Activated T-helper 17 cell treated with anti-CD3 and anti-CD28 coated beads, Interleukin-2, amount 50 U/mL, for 72 hours (primary cell): ENCODE results near the gene SLC16A7. TPM values are rescaled to one million over a fixed set of nuclear protein-coding genes. Genes with fewer than 3 reads are reported as not detected.

Source experiments
- ATAC-seq: fragments of 150-1000 bp; cut with Tn5 transposase; replicated peaks from 2 replicates; pipeline ENCODE4 v1.10.0; 2021; ENCODE audit warnings: mild to moderate bottlenecking, moderate library complexity
- H3K27ac Mint-ChIP-seq: one replicate; pipeline ENCODE4 v1.8.0; 2022; ENCODE audit warnings: mixed read lengths
- H3K27me3 Mint-ChIP-seq: one replicate; pipeline ENCODE4 v1.8.0; 2022; ENCODE audit warnings: mixed read lengths
- H3K36me3 Mint-ChIP-seq: one replicate; pipeline ENCODE4 v1.8.0; 2022; ENCODE audit warnings: low read depth, mild to moderate bottlenecking, mixed read lengths
- H3K4me1 Mint-ChIP-seq: one replicate; pipeline ENCODE4 v1.8.0; 2022; ENCODE audit warnings: mixed read lengths
- H3K4me3 Mint-ChIP-seq: one replicate; pipeline ENCODE4 v1.8.0; 2022; ENCODE audit warnings: mild to moderate bottlenecking, mixed read lengths
- H3K9me3 Mint-ChIP-seq: one replicate; pipeline ENCODE4 v1.8.0; 2022; ENCODE audit warnings: mixed read lengths
- total RNA-seq, 2 donors: library from RNA; stranded (reverse); gene quantifications; one replicate each; pipeline ENCODE4 v1.2.3, GENCODE V29; 2022

SLC16A7 gene
- total RNA-seq, 2 donors from 2014 or later: 21.4 to 29.9 TPM

DNA sequence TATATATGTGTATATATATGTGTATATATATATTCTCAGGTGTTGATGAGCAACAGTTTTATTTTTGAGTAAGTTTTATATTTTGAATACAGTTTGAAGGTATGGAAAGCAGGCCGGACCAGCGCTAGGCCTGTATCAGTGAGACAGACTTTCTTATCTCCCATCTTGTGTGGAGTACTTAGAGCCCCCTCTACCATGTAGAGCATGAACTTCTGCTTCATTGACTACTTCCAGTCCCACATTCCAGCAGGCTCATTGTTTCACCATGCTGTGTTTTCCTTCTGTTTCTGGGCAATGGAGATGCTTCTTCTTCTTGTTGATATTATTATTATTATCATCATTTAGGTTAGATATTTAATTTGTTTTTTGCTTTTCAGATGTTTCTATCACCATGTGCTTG lies 76.4 kb downstream of the SLC16A7 start:
- Mint-ChIP-seq H3K4me3 (no peak overlapping the region), H3K27ac (no peak overlapping the region), H3K9me3 (peaks cover 3% of the 10 kb centered on the region), H3K4me1 (peaks cover 19% of the 10 kb centered on the region), H3K27me3 (no peaks in the 10 kb centered on the region), H3K36me3 (peaks cover 35% of the 10 kb centered on the region)
- no peak for ATAC-seq

DNA sequence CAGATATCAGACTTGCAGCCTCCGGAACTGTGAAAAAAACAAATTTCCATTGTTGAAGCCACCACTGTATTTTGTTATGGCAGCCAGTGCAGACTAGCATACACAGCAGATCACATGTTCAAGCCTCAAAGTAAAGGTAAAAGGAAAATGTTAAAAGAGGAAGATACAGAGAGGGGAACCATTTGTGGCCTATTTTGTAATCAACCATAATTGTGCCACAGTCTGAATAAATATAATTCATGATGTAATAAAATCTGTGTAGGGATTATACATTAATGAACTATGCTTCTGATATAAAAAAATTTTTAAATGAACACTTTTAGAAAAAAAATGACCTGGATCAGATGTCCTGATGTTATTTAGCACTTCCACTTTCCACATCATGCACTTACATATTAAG lies 79.6 kb downstream of the SLC16A7 start:
- H3K36me3 Mint-ChIP-seq: peaks cover 28% of the 10 kb centered on the region
- H3K4me1 Mint-ChIP-seq: peaks cover 12% of the 10 kb centered on the region
- H3K4me3 Mint-ChIP-seq: no peak overlapping the region
- ATAC-seq: no peak
- peaks cover 3% of the 10 kb centered on the region for H3K9me3 Mint-ChIP-seq
- H3K27me3 Mint-ChIP-seq: no peaks in the 10 kb centered on the region
- H3K27ac Mint-ChIP-seq: no peak overlapping the region

DNA sequence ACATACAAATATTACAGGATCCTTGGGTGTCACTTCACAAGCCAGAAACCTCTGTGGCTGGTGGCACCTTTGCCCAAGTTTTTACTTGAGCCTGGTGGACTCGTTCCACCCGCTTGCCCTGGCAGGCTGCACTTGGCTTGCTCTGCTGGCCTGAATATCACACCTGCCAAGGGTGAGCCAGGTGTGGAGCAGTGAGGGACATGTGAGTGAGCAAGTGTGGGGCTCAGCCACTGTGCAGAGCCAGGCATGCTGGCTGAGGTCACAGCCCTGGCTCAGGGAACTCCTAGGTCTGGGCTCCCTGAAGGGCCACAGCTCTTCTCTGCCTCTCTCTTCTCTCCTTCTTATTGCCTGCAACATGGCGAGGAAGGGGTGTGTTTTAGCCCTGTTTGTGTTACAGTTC lies 82.0 kb downstream of the SLC16A7 start:
- peaks cover 37% of the 10 kb centered on the region for H3K36me3 Mint-ChIP-seq
- H3K4me3 Mint-ChIP-seq: no peak overlapping the region
- no peak for ATAC-seq
- H3K4me1 Mint-ChIP-seq: peaks cover 20% of the 10 kb centered on the region
- H3K27me3 Mint-ChIP-seq: no peaks in the 10 kb centered on the region
- H3K9me3 Mint-ChIP-seq: peaks cover 3% of the 10 kb centered on the region
- no peak overlapping the region for H3K27ac Mint-ChIP-seq

DNA sequence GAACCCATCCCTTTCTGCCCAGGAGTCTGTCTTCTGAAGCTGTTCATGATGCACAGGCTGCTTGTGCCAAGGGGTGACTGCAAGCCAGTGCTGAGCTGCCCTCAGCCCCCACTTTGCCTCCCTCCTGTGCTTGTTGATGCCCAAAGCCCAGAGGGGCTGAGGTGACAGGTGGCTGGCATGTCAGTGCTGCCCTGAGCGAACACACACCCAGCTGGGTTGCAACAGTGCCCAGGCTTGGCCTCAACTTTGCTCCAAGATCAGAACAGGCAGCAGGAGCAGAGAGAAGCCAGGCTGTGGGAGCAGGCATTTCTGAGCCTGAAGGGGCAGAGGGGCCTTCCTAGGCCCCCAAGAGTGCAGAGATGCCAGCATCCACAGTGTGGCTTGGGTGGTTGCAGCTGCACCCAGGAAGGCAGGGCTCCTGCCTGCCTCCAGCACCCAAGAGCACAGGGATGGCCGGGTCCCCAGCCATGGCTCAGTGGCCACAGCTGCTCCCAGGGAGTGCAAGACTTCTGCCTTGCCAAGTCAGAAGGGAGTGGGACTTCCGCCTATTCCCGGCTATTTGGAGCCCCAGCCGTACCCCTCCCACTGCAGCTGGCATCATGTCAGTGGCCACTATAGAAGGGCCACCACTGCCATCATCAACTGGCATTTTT lies 83.1 kb downstream of the SLC16A7 start:
- no peak overlapping the region for H3K4me3 Mint-ChIP-seq
- H3K36me3 Mint-ChIP-seq: peaks cover 32% of the 10 kb centered on the region
- peaks cover 20% of the 10 kb centered on the region for H3K4me1 Mint-ChIP-seq
- peaks cover 3% of the 10 kb centered on the region for H3K9me3 Mint-ChIP-seq
- no peak for ATAC-seq
- no peaks in the 10 kb centered on the region for H3K27me3 Mint-ChIP-seq
- no peak overlapping the region for H3K27ac Mint-ChIP-seq

DNA sequence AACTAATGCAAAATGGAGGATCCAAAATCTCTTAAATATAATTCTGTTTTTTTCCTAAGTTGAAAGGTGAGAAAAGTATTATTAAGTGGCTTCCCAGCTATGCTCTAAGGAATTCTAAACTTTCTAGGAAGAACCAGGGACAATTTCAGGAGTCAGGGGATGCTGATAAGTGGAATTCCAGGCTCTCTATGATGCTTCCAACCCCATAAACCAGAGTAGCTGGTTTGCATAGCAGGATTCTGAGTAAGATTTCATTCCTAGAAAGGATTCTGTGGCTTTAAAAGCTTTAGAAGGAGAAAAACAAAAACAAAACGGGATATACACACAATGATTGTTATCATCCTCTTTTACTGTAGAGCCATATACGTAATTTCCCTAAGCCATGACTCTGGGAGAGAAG lies 93.9 kb downstream of the SLC16A7 start:
- H3K27ac Mint-ChIP-seq: no peak overlapping the region
- ATAC-seq: no peak

GRCh38 chr12:59695379-59695778 lies 99.5 kb downstream of the SLC16A7 start:
- Mint-ChIP-seq H3K4me3 (no peak overlapping the region), H3K27me3 (no peaks in the 10 kb centered on the region), H3K27ac (no peak overlapping the region), H3K36me3 (peaks cover 6% of the 10 kb centered on the region), H3K9me3 (peaks cover 4% of the 10 kb centered on the region), H3K4me1 (peaks cover 9% of the 10 kb centered on the region)
- ATAC-seq: no peak

More for the DNA sequence above, 93.9 kb downstream of the SLC16A7 start:
- no peak overlapping the region for H3K4me3 Mint-ChIP-seq
- H3K27me3 Mint-ChIP-seq: no peaks in the 10 kb centered on the region
- H3K9me3 Mint-ChIP-seq: peaks cover 4% of the 10 kb centered on the region
- H3K36me3 Mint-ChIP-seq: peaks cover 6% of the 10 kb centered on the region
- H3K4me1 Mint-ChIP-seq: peaks cover 7% of the 10 kb centered on the region

- no peak overlapping the region for H3K4me3 Mint-ChIP-seq
- no peaks in the 10 kb centered on the region for H3K9me3 Mint-ChIP-seq
- no peaks in the 10 kb centered on the region for H3K27me3 Mint-ChIP-seq
- no peaks in the 10 kb centered on the region for H3K36me3 Mint-ChIP-seq
- no peak for ATAC-seq
- peaks cover 5% of the 10 kb centered on the region for H3K4me1 Mint-ChIP-seq
- H3K27ac Mint-ChIP-seq: no peak overlapping the region
These were observed 102.8 kb downstream of the SLC16A7 start for GRCh38 chr12:59698600-59698999.

DNA sequence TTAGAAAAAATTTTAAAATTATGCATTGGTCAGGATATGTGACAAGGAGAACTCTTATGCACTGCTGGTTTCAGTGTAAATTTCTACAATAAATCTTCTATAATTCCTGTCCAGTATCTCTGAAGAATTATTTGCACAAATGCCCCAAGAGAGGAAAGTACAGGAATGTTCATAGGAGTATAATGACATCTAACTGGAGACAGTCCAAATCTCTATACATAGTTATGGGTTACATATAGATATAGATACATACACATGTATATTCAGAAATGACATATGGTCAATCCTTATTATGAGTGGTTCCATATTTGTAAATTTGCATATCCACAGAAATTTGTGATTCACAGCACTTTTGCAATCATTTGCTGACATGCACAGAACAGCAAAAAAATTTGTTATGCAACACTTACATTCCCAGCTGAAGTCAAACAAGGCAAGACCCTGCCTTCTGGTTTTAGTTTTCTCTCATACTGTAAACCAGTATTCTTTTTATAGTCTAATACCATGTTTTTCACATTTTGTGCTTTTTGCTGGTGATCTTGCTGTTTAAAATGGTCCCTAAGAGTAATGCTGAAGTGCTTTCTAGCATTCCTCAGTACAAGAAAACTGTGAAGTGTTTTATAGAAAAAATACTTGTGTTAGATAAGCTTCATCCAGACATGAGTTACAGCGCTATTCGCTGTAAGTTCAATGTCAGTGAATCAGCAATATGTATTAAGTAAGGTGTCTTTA lies 103.8 kb downstream of the SLC16A7 start:
- Mint-ChIP-seq H3K27ac (no peak overlapping the region), H3K9me3 (no peaks in the 10 kb centered on the region), H3K36me3 (no peaks in the 10 kb centered on the region), H3K27me3 (no peaks in the 10 kb centered on the region), H3K4me3 (no peak overlapping the region), H3K4me1 (peaks cover 5% of the 10 kb centered on the region)
- no peak for ATAC-seq

- Mint-ChIP-seq H3K36me3 (peaks cover 5% of the 10 kb centered on the region), H3K4me3 (no peak overlapping the region), H3K27me3 (no peaks in the 10 kb centered on the region), H3K4me1 (peaks cover 5% of the 10 kb centered on the region), H3K27ac (no peak overlapping the region), H3K9me3 (no peaks in the 10 kb centered on the region)
- ATAC-seq: no peak
These were observed 104.3 kb downstream of the SLC16A7 start for GRCh38 chr12:59700153-59700450.

DNA sequence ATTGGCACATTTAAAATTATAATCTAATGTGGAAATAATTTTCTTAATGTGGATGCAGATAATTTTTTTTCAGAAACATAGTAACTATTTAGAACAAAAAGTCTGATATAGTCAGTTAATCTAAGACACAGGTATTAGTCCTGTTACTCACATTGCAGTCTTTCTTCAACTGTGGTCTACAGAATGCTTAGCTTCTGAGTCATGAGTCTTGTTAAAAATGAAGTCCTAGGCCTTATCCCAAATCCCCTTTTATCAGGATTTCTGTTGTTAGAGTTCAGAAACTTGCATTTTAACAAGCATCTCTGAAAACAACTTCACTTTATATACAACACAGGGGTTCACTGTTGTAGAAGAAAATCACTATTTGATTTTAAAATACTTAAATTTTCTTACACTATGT lies 112.2 kb downstream of the SLC16A7 start:
- no peak overlapping the region for H3K27ac Mint-ChIP-seq
- H3K27me3 Mint-ChIP-seq: no peaks in the 10 kb centered on the region
- peaks cover 58% of the 10 kb centered on the region for H3K36me3 Mint-ChIP-seq
- no peak for ATAC-seq
- no peaks in the 10 kb centered on the region for H3K9me3 Mint-ChIP-seq
- no peaks in the 10 kb centered on the region for H3K4me1 Mint-ChIP-seq
- H3K4me3 Mint-ChIP-seq: no peak overlapping the region

GRCh38 chr12:59708484-59708883 lies 112.7 kb downstream of the SLC16A7 start:
- no peaks in the 10 kb centered on the region for H3K4me1 Mint-ChIP-seq
- no peak overlapping the region for H3K4me3 Mint-ChIP-seq
- H3K9me3 Mint-ChIP-seq: no peaks in the 10 kb centered on the region
- no peaks in the 10 kb centered on the region for H3K27me3 Mint-ChIP-seq
- H3K36me3 Mint-ChIP-seq: peaks cover 61% of the 10 kb centered on the region
- H3K27ac Mint-ChIP-seq: no peak overlapping the region
- no peak for ATAC-seq

- peaks cover 69% of the 10 kb centered on the region for H3K36me3 Mint-ChIP-seq
- H3K9me3 Mint-ChIP-seq: no peaks in the 10 kb centered on the region
- H3K27ac Mint-ChIP-seq: no peak overlapping the region
- H3K4me3 Mint-ChIP-seq: no peak overlapping the region
- no peak for ATAC-seq
- H3K4me1 Mint-ChIP-seq: no peaks in the 10 kb centered on the region
- no peaks in the 10 kb centered on the region for H3K27me3 Mint-ChIP-seq
These were observed 114.3 kb downstream of the SLC16A7 start for GRCh38 chr12:59710004-59710628.

DNA sequence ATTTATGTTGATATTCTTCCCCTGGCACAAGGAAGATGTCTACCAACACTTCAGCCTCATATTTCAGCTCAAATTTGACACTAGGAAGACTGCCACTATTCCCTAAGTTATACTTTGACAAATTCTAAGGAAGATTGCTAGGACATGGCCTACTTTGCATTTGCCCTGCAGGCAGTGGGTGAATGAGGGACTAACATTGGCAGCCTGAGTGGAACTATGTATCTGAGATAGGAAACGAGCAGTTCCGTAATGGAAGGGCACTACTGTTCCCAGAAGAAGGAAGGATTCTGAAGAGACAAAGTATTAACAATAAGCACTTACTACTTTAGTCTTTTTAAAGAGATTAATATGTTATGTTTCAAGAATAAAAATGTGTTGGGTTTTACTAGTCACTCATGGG lies 115.1 kb downstream of the SLC16A7 start:
- Mint-ChIP-seq H3K27me3 (no peaks in the 10 kb centered on the region), H3K36me3 (peaks cover 60% of the 10 kb centered on the region), H3K4me3 (no peak overlapping the region), H3K27ac (no peak overlapping the region), H3K9me3 (no peaks in the 10 kb centered on the region), H3K4me1 (no peaks in the 10 kb centered on the region)
- ATAC-seq: no peak

DNA sequence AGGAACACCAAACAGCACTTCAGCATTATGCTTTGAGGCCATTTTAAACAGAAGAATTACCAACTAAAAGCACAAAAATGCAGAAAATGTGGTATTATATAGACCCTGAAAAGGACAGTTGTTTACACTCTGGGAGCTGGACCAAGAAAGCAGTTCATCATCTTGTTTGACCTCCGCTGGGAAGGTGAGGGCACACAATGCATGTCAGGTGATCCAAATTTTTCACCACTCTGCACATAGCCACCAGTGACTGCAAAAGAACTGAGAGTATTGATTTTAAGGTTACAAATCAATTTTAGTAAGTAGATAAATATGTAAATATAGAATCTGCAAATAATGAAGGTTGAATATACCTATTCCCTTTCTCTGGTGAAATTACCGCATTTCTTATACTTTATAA lies 119.6 kb downstream of the SLC16A7 start:
- Mint-ChIP-seq H3K9me3 (no peaks in the 10 kb centered on the region), H3K4me3 (no peak overlapping the region), H3K36me3 (peaks cover 39% of the 10 kb centered on the region), H3K27me3 (no peaks in the 10 kb centered on the region), H3K27ac (no peak overlapping the region), H3K4me1 (no peaks in the 10 kb centered on the region)
- ATAC-seq: no peak

- H3K4me1 Mint-ChIP-seq: no peaks in the 10 kb centered on the region
- no peak overlapping the region for H3K4me3 Mint-ChIP-seq
- no peaks in the 10 kb centered on the region for H3K27me3 Mint-ChIP-seq
- ATAC-seq: no peak
- peaks cover 33% of the 10 kb centered on the region for H3K36me3 Mint-ChIP-seq
- H3K9me3 Mint-ChIP-seq: no peaks in the 10 kb centered on the region
- no peak overlapping the region for H3K27ac Mint-ChIP-seq
These were observed 120.2 kb downstream of the SLC16A7 start for GRCh38 chr12:59716043-59716442.
